ENCODE data around the gene TLE3.

TLE3 gene

DNA sequence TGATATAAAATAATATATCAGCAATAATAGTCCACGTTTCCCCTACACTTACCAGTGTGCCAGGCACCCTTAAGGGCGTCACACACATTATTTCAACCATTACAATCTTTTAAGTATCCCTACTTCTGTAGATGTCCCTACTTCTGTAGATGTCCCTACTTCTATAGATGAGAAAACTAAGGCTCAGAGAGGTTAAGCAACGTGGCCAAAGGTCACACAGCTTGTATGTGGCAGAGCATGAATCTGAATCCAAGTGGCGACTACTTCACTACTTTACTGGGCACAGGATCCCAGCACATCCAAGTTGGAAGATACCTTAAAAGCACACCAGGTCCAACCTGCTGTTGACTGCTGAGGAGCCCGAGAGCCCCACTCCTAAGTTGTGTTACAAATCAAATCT, 77.5 kb downstream of the TLE3 start:
- TF ChIP-seq, protein P1, sequence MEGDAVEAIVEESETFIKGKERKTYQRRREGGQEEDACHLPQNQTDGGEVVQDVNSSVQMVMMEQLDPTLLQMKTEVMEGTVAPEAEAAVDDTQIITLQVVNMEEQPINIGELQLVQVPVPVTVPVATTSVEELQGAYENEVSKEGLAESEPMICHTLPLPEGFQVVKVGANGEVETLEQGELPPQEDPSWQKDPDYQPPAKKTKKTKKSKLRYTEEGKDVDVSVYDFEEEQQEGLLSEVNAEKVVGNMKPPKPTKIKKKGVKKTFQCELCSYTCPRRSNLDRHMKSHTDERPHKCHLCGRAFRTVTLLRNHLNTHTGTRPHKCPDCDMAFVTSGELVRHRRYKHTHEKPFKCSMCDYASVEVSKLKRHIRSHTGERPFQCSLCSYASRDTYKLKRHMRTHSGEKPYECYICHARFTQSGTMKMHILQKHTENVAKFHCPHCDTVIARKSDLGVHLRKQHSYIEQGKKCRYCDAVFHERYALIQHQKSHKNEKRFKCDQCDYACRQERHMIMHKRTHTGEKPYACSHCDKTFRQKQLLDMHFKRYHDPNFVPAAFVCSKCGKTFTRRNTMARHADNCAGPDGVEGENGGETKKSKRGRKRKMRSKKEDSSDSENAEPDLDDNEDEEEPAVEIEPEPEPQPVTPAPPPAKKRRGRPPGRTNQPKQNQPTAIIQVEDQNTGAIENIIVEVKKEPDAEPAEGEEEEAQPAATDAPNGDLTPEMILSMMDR (conservative IDR thresholded peaks at IDR 0.05; ENCODE audit: control insufficient read depth, insufficient read depth, low read depth, low read length), result no peak
- DNase-seq (ENCODE audit: low read depth), result no peak
- no peak overlapping the region for H3K4me3 ChIP-seq (ENCODE audit: control insufficient read depth, low read depth, low read length)

DNA sequence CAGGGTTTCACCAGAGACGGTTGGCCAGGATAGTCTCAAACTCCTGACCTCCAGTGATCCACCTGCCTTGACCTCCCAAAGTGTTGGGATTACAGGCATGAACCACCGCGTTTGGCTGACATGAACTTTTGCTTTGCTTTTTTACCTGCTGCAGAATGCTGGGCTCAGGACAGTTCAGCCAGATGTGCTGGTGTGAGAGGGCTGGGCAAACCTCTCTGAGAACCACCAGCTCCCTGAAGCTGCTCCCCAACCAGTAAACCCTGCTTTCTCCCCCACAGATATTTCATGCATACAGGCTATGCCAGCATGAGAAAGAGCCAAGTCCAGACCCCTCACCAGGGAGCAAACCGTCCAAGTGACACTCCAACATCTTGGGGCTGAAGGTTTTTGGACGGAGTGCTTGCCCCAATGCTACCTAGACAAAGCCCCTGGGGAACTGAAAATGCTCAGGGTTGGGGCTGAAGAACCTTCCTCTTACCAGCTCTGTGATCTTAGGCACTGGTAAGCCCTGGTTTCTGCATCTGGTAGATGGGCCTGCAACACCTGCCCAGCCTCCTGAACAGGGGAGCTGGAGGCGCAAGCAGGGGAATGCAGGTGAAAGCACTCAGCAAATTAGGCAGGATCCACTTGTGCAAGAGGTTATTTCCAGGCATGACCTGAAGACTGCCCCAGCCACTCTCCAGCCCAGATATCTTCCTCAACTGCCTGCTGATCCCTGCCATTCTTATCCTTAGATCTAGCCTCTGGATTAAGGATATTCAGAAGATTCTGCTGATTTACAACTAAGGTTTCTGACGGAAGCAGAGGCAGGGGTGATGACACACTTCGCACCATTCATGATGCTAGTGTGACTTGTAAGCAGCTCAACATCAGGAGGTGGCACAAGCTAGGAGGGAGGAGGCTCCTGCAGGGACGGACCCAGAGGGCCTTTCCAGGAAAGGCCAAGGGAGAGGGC, 78.8 kb downstream of the TLE3 start:
- TF ChIP-seq, protein P1 (conservative IDR thresholded peaks at IDR 0.05; ENCODE audit: control insufficient read depth, insufficient read depth, low read depth, low read length), result no peak
- DNase-seq (ENCODE audit: low read depth), result no peak
- H3K4me3 ChIP-seq (ENCODE audit: control insufficient read depth, low read depth, low read length), result no peak overlapping the region

DNA sequence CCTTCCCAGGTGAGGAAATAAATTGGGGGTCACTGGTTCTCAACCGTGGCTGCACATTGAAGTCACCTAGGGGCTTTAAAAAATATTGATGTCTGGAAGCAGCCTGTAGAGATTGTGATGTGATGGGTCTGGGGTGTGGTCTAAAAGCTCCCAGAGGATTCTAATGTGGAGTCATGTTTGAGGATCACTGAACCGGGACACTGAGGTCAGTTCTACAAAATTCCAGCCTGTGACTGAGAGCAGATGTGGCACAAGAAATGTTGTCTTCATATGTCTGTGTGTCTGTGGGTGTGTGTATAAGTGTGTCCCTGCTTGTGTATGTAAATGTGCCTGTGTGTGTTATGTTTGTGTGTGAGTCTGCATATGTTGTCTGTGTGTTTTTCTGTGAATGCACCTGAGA, 79.9 kb downstream of the TLE3 start:
- no peak overlapping the region for H3K4me3 ChIP-seq (ENCODE audit: control insufficient read depth, low read depth, low read length)
- DNase-seq (ENCODE audit: low read depth), result no peak
- TF ChIP-seq, protein P1 (conservative IDR thresholded peaks at IDR 0.05; ENCODE audit: control insufficient read depth, insufficient read depth, low read depth, low read length), result no peak

DNA sequence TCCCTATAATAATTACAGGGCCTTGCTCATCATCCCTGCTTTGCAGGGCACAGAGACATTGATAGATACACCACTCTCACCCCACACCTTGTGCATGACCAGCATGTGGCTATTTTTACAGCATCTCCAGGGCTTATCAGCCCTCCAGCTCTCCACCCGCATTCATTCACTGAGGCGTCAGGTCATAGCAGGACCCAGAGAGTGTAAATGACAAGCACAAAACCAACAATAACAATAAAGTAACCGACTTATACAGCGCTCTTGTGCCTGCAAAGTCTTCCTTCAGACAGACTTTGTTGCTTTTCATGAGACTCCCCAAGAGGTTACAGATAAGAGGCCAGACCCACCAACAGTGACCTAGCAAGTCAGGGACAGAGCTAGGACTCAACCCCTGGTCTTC, 80.7 kb downstream of the TLE3 start:
- no peak for DNase-seq (ENCODE audit: low read depth)
- no peak overlapping the region for H3K4me3 ChIP-seq (ENCODE audit: control insufficient read depth, low read depth, low read length)
- TF ChIP-seq, protein P1 (conservative IDR thresholded peaks at IDR 0.05; ENCODE audit: control insufficient read depth, insufficient read depth, low read depth, low read length), result no peak

DNA sequence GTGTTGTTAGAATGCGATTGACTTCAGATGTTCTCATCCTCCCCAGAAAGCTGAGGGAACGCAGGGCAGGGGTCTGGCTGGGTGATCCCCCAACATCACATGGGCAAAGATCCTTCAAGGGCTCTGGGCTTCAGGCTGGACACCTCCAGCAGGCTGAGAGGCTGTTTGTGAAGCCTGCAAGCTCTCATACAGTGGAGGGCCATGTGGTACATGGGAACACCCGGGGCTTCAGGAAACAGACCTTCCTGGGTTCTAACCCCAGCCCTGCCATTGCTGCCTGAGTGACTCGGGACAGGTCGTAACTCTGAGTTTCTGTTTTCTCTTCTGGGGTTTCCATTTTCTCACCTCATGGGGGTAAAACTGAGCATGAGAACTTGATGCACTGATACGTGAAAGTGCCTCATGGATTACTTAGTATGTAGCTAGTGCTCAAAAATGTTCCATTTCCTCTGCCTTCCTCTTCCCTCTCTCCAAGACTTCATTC, 81.2 kb downstream of the TLE3 start:
- no peak overlapping the region for H3K4me3 ChIP-seq (ENCODE audit: control insufficient read depth, low read depth, low read length)
- no peak for DNase-seq (ENCODE audit: low read depth)
- TF ChIP-seq, protein P1 (conservative IDR thresholded peaks at IDR 0.05; ENCODE audit: control insufficient read depth, insufficient read depth, low read depth, low read length), result no peak

DNA sequence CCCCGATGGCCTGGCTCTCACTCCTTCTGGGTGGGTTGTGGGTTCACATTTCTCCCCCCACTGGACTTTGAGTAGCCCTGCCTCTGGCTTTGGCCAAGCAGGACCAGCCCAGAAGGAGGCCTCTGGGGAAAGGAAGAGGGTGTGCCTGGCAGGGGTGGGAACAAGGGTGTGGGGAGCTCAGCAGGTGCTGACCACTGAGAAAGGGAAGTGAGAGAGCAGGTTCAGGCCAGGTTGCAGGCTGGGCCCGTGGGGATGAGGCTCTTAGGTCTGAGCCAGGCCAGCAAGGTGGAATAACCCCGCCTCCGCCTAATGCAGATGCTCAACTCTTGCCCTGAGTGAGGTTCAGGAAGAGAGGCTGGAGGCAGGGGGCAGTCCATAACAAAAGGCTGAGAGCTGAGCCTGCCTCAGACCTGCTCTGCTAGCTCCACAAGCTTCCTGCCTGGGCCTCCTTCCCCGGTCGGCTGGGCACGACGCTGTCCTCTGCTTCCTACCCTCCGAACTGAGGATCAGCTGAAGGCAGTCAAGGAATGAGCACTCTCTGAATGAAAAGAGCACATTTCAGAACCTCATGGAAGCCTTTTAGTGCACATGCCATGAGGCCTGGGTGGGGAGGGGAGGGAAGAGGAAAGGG, 82.7 kb downstream of the TLE3 start:
- DNase-seq (ENCODE audit: low read depth), result no peak
- TF ChIP-seq, protein P1 (conservative IDR thresholded peaks at IDR 0.05; ENCODE audit: control insufficient read depth, insufficient read depth, low read depth, low read length), result no peak
- H3K4me3 ChIP-seq (ENCODE audit: control insufficient read depth, low read depth, low read length), result no peak overlapping the region

All from fibroblast of mammary gland (primary cell).